ENCODE data around the gene ALK.

ALK gene

DNA sequence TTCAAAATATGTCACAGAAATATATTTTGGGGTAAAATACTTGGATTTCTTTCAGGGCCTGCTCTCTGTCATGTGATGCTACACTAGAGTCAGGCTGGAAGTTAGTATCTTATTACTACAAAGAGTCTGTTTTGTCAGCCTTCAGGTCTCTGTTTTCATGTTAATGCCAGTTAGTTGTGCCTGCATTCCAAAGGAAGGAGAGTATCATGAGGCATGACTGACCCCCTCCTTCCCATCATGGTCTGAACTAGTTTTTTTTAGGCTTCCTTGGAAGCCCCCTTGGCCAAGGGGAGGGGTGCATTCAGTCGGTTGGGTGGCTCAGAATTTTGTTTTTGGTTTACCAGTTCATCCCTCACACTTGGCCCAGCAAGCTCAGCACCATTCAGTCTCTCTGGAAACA lies 318.0 kb downstream of the ALK start:
- DNase-seq = no peak

- no peak for DNase-seq
These were observed 319.5 kb downstream of the ALK start for GRCh38 chr2:29601872-29602271.

DNA sequence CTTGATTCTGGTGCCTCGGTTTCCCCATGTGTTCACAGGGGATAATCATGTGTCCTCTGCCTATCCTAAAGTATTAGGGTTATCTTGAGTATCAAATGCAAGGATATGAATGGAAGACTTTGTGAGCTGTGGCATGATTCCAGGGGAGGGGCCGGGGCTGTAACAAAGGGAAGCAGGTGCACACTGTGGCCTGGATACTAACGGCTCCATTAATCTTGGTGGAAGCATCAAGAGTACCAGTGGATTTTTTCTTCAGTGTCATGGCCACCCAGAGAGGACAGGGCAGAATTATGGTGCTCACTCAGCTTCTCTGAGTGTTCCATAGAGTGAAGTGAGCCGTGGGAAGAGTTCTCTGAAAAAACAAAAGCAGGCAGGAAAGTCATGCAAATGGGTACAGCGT lies 320.1 kb downstream of the ALK start:
- no peak for DNase-seq

DNA sequence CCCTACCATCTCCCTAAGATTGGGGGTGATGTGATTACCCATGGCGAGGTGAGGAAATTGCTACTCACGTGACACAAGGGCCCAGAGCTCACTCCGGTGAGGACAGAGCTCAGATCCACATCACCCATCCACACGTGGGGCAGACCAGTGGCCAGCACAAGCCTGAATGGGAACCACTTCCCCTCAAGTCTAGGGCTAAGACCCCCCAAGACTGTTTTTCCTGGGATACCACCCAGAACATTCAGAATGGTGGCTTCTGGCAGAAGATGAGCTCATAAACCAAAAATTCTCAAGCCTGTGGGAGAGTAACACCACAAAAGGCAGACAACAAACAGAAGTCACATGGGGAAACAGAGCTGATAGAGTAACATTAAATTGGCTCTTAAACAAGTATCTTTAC lies 321.4 kb downstream of the ALK start:
- no peak for DNase-seq

- no peak for DNase-seq
These were observed 322.4 kb downstream of the ALK start for GRCh38 chr2:29598978-29599377.

DNA sequence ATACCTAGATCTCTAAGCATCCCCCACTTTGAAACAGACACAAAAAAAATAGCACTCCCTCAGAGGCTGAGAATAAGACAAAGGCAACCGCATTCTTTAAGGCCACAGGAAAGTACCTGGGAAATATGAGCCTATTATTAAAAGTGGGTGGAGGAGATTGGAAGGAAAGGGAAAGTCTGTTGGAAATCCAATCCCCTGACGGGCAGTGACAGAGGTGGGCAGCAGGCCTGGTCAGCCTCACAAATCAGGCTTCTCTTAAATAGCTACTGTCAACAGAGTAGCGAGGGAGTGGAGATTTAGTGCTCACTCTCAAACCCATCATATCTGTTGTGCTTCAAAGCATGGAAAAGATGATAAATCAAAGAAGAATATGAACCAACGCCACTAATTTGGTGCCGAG lies 324.4 kb downstream of the ALK start:
- no peak for DNase-seq

GRCh38 chr2:29596584-29596983 lies 324.8 kb downstream of the ALK start:
- no peak for DNase-seq

DNA sequence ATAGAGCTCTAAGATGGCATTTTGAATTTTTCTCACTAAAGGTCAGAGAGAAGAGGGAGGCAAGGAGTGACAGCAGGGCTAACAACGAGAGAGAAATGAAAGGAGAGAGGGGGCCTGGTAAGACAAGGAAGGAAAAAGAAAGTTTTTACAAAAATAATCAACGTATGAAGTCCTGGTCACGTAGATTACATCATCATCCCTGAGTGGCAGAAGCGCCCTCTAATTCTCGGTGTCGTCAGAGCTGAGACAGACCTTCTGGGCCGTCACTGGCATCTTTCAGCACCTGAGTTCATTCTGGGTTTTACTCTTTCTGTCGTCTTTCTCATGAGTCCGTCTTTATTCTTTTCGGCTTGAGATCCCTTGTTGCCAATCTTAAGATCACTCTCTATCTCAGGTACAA lies 329.8 kb downstream of the ALK start:
- DNase-seq = no peak

- no peak for DNase-seq
These were observed 331.2 kb downstream of the ALK start for GRCh38 chr2:29590211-29590610.

DNA sequence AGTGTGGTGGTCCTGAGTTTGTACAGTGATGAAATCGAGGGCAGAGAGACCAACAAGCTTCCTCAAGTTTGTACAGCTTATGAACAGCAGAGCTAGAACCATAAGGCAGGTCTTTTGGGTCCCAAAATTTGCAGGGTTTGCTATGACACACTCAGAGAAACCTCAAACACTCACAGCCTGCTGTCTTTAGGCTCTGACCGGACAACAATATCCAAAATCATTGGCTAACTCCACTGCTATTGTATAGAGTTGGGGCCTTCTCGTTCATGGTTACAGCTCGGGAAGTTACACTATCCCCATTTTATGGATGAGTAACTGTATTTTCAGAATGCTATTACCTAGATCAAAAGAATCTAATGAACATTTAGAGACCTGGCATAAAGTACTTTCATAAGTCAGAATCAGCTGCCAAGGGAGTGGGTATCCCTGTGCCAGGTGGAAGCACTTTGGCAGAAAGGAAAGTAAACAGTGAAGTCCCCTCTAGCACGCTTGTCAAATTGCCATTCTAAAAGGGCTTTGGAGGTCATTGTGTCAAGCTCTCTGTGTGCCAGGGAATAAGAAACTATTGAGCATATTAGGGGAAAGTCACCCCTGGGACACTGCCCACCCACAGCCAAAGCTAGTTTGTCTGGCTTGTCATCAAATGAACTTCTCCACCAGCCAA lies 331.8 kb downstream of the ALK start:
- DNase-seq = no peak

DNA sequence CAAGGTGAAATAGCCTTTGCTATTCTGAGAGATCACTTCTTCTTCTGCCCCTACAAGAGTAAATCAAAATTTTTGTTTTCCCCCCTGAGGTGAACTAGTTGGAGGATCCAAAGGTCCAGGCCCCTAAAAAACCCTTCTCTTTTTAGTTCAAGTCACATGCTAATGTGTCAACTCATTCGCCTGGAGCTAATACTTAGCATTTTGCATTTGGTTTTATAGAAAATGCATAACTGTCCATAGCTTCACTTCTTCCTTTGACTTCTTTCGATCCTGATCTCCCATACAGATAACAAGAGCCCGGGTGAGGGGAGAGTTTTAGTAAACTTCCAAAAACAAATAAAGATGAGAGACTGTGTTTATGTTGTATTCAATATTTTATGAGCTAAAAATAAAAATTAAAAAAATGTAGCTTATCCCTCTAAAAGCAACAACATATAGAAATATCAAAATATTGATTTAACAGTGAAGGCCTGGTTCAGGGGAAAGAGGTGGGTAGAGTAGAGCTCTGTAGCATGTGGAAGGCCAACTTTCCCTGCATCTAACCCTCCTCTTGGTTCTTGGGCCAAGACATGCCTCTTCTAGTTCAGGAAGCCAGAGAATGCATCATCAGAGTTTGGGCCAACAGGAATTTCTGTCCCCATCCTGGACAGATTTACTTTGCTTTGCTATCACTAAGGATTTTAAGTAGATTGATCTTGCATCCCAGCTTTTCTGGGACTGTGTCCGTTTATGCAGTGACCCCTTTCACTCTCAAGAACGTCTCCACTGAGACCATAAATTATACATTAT lies 333.8 kb downstream of the ALK start:
- DNase-seq = no peak

DNA sequence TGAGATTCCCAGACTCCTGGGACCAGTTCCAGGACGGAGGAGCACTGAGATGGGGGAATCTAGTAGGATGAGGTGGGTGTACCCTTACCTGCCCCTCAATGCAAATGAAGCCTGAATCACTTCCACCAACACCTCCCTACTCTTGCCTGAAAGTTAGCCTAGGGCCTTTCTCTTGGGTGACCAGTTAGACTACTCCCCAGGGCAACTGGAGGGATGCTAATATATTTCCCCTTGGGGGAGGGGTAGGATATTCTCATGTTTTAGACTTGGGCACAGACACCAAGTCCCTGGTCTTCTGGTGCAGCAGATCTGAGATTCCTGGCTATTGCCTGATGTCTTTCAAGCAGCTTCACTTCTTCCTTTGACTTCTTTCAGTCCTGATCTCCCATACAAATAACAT lies 334.5 kb downstream of the ALK start:
- no peak for DNase-seq

GRCh38 chr2:29583548-29584156 lies 337.7 kb downstream of the ALK start:
- DNase-seq = no peak

DNA sequence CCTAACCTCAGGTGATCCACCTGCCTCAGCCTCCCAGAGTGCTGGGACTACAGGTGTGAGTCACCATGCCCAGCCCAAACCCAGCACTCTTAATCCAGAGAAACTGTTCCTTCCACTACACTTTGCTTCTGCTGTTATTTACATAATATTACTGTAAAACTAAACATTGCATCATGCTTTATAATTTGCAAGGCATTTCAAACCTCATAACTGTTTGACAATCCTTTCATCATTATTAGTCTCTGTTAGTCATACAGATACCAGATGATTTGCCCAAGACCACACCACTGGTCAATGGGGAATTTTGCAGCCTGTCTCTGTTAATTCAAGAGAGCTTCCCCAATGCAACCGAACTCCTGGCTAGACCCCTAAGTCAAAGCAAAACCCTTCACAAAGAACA lies 338.3 kb downstream of the ALK start:
- DNase-seq = no peak

DNA sequence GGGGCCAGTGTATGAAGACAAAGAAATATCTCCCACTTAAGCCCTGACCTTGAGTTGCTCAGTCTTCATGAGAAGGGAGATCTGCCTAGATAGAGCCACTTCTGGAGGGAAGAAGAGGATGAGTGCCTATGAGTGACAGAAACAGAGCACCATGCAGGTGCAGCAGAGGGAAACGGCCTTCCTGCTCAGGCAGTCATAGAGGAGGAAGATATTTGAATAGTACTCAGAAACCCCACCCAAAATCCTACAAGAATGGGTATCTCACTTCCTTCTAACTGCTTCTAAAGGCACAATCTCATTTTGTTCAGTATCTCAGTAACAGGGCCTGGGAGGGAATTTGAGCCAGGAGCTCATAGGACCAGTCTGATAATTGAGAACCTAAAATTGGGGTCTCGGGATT lies 339.3 kb downstream of the ALK start:
- no peak for DNase-seq

- DNase-seq = no peak
These were observed 341.2 kb downstream of the ALK start for GRCh38 chr2:29580223-29580622.

DNA sequence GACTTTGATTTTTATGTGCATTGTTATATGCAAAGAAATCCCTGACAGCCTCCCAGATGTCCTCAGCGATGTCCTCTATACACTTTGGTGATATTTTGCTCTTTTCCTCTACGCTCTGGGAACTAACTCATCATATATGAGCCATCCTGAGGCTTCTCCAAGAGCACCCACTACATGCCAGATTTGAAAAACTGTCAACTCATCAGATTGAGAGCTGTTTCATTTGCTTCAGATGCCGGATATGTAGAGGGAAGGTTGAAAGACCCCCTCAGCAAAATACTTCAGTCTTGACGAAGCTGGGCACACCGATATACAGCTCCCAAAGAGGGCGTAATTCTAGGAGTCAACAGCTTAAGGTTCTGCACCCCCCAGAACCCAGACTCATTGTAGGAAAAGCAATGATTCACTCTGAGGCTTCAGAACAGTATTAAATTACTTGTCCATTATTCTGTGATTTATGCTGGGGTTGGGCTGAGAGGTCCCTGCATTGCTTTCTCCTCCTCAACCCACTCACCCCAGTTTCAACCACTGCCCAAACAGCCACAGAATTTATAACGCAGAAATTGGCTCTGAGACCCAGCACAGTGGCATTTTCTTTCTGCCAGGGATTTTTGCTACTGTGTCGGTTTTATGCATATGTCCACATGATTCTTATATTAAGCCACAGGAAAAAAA lies 341.8 kb downstream of the ALK start:
- DNase-seq = no peak

GRCh38 chr2:29578084-29578598 lies 343.2 kb downstream of the ALK start:
- DNase-seq = no peak

GRCh38 chr2:29576231-29576630 lies 345.2 kb downstream of the ALK start:
- no peak for DNase-seq

DNA sequence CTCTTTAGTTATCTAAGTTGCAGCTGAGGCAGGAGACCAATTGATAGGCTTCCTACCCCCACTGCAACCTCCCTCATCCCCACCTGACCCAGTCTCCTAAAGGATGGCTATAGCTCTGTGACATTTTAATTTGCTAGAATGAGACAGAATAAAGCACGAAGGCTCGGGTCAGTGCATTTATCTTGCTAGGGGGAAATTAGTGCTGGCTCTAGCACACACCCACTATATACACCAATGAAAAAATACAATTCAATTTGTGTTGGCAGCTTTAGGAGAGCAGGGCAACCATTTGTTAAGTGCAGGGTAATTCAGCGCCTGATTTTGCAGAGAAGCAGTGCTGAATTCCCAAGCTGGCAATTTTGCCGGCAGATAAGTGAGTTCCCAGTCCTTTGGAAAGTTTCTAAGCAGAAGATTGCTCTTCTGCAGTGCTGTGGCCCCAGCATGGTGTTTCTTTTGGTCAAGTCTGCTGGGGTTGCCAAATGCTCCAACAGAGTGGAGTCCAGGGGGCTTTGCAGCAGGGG lies 346.0 kb downstream of the ALK start:
- no peak for DNase-seq

GRCh38 chr2:29573612-29574011 lies 347.8 kb downstream of the ALK start:
- no peak for DNase-seq

- DNase-seq = no peak
These were observed 348.2 kb downstream of the ALK start for GRCh38 chr2:29573147-29573546.

- DNase-seq = no peak
These were observed 350.8 kb downstream of the ALK start for GRCh38 chr2:29570539-29570938.

Data from inflammatory macrophage treated with lipopolysaccharide for 4 hours (primary cell).